ENCODE results near the gene FAM200B.

Gene FAM200B

DNA sequence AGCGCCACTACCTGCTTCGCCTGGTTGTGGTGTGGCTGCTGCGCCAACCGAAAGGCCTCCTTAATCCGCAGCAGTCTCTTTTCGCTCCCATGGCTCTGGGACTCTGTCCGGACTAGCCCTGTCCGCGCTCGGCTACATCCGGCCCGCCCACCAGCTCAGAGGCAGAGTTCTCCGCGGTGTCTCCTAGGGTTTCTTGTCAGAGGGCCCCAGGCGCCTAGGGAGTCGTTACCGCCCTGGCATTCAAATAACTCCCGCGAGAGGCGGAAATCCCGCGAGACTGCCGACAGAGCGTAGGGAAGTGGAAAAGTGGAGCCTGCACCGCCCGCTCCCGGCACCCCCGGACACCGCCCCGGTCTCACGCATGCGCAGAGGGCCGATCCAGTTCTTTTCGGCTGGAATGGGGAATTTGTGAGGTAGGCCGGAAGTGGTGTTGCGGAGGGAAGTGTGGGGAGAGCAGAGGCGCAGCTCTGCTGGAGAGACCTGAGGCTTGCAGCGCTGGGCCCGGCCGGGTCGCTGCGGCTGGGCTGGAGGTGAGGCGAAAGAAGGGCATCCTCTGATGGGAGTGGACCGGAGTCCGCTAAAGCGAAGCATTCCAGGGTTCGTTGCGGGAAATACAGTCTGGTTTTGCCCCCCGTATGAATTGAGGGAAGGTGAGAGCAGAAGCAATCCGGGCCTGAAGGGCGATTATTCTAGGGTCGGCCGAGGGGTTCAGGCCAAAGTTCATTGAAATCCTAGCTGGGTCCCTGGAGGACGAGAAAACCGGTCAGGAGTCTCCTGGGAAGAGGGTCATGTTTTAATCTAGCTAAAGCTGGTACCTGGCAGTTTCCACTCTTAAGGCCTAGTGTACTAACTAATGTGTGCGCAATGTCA is at the start of gene FAM200B:
Gene FAM200B, plus strand, starts transcription at position 456 of the 870 bp plus-strand sequence. CDS start 5,151 bp downstream, outside the sequence.
- peak; percentile 97 for DNase-seq (ENCODE audit: low read depth)

DNA sequence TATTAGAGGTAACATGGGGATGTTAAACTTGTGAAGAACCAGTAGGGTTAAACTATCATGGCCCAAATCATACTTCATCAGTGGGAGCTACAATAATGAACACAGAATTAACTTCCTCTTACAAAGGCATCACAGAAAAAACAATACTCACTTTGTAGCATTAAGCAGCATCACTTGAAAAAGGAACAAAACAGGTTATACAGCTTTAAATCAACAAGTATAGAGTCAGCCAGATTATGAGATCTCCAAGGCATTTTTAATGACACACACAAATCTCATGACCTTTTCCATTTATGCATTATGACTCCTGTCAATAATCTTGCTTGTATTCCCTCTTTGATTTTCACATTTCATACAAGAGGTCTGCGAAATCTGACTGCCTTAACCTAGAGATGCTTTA is 44.8 kb upstream of the FAM200B start:
- no peak for DNase-seq (ENCODE audit: low read depth)

GRCh38 chr4:15638418-15638817 is 43.2 kb upstream of the FAM200B start:
- DNase-seq (ENCODE audit: low read depth), result no peak

- no peak for DNase-seq (ENCODE audit: low read depth)
Measured at GRCh38 chr4:15648600-15648999, 33.0 kb upstream of the FAM200B start.

DNA sequence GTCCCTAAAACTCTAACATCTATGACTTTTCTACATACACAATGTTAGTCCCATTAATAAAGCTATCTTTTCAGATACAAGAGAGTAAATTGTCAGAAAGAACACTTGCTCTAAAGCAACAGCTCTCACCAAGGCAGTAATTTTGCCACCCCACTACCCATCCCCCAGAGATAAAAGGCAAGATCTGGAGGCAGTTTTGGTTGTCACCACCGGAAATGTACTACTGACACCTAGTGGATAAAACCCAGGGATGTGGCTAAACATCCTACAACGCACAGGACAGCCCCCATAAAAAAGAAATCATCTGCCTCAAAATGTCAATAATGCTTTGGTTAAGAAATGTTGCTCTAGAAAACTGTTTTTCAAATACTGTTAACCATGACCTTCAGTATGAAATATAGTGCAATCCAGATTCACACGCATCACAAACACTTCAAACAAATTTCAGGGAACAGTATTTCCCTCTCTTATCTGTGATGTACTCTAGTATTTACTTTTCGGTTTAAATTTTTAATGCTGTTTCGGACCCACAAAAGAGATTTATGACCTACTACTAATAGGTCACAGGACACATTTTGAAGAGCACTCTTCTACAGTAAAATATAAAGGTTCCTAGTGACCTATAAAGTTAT is 31.6 kb upstream of the FAM200B start:
- DNase-seq (ENCODE audit: low read depth), result peak; percentile 72

DNA sequence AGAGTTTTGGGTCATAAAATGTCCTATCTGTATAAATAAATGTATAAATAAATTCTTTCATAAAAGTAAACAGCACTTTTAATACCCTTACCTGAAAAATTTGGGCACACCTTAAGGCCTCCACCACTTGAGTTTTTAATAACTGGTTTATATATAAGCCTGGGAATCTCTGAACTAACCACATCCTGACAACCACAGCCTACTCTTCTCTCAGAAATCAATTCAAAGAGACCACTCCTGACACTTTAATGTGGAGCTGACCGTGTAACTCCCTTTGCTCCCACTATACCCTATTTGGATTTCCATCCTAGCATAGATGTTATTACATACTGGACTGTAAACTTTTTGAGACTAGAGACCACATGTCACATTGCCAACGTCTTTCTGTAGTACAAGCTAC is 30.0 kb upstream of the FAM200B start:
- DNase-seq (ENCODE audit: low read depth), result peak; percentile 8

GRCh38 chr4:15652191-15652590 is 29.4 kb upstream of the FAM200B start:
- peak; percentile 25 for DNase-seq (ENCODE audit: low read depth)

- no peak for DNase-seq (ENCODE audit: low read depth)
Measured at GRCh38 chr4:15652841-15653240, 28.8 kb upstream of the FAM200B start.

- no peak for DNase-seq (ENCODE audit: low read depth)
Measured at GRCh38 chr4:15653420-15653819, 28.2 kb upstream of the FAM200B start.

DNA sequence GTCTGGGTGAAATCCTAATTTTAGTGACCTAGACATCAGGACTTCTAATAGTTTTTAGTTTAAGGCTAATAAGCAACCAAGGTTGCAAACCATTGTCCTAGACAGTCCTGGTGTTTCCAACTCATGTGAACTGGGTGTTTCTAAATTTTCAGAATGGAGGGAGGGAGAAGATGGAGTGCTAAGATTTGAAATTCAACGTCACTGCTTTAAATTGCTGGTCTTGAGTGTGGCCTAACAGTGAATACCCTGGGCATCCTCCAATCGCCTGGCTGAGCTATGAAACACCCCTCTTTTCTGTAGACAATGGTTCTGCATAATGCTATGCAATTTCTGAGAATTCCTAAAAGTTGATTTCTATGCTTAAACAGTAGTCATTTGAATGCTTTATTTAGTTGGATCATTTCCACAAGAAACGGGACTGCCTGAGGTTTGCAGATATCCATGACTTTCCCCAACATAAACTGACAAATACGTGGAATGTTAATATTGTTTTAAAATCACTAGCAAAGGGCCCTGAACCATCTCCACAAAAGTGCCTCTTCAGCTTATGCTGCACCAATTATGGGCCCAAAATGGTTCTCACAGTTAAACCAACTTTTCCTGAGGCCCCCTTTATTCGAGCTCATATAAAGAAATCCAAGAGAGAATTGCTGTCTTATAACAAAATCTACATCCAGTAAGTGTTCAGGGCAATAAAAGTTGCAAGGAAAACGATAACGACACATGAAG is 27.6 kb upstream of the FAM200B start:
- peak; percentile 75 for DNase-seq (ENCODE audit: low read depth)

GRCh38 chr4:15654593-15655222 is 26.9 kb upstream of the FAM200B start:
- peak; percentile 32 for DNase-seq (ENCODE audit: low read depth)

DNA sequence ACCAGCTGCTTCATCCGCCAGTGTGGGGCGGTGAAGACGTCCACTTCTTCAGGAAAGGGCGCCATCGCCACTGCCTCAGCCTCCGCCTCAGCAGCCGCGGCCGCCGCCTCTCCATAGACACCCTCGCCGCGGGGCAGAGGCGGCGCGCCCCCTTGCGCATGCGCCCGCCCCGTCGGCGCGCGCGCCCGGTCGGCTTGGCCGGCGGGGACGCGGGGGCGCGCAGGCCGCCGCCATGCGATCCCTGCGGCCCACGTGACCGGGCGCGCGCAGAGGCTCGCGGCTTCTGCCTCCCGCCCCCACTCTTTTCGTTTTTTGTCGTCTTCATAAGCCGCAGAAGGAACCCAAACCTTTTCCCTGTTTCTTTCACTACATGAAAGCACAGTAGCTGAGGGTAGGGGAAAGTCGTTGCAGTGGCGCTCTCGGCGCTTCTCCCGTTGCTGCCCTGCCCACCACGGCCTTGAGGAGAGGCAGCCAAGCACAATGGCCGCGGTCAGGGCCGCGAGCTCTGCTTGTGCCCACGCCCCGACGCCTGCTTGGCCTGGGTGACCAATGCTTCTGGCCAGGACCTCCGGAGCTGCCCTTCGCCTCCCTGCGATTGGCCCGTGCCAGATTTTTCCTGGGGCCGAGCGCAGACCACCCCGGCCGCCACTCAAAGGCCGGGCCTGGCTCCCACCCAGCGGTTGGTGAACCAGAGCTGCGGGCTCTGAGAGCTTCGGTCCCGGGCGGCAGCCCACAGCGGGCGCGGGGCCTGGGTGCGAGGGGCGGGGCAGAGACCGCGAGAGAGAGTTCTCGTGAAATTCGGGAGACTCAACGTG is 26.2 kb upstream of the FAM200B start, which contains the start of gene FBXL5:
Gene FBXL5, minus strand, starts transcription at position 135 of the 815 bp plus-strand sequence. Its CDS starts 70 bp downstream, at position 65.
- peak; percentile 89 for DNase-seq (ENCODE audit: low read depth)

- DNase-seq (ENCODE audit: low read depth), result peak; percentile 24
Measured at GRCh38 chr4:15656038-15656470, 25.6 kb upstream of the FAM200B start.

- peak; percentile 42 for DNase-seq (ENCODE audit: low read depth)
Measured at GRCh38 chr4:15657366-15657765, 24.3 kb upstream of the FAM200B start.

- peak; percentile 50 for DNase-seq (ENCODE audit: low read depth)
Measured at GRCh38 chr4:15658136-15658770, 23.4 kb upstream of the FAM200B start.

GRCh38 chr4:15658781-15659180 is 22.8 kb upstream of the FAM200B start:
- no peak for DNase-seq (ENCODE audit: low read depth)

- DNase-seq (ENCODE audit: low read depth), result peak; percentile 86
Measured at GRCh38 chr4:15659768-15660570, 21.7 kb upstream of the FAM200B start.

DNA sequence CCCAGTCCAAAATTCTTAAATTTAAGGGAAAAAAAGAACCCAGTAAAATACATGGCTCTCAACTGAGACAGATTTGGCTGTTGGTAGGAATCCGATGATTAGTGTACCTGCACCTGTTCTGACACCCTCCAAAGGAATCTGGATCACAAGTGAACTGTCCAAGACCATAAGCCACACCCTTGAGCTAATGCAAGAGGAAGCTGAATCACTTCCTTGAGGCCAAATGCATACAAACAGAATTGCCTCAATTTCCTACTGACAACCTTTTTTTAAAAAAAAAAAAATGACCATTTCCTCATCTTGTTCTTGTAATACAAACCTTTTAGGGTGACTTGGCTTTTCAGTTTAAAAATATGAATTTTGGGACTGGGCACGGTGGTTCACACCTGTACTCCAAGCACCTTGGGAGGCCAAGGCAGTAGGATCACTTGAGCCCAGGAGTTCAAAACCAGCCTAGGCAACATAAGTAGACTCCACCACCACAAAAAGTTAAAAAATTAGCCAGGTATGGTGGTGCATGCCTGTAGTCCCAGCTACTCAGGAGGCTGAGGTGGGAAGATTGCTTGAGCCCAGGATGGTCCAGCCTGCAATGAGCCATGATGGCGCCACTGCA is 15.8 kb upstream of the FAM200B start:
- DNase-seq (ENCODE audit: low read depth), result peak; percentile 84

DNA sequence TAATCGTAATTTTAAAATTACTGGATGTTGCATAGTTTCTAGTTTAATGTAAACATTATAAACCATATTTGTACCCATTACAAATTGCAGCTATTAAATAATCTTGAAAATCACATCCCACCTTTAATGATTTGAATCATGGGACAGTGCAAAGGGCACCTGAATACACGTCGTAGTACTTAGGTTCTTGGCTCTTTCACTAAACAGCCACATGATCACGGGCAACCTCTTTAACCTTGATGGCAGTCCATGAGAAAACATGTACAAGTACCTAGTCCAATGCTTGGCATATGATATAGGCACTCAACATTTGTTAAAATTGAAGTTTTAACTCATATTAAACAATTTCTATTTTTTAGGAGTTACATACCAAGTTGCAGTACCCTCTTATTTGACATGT is 14.6 kb upstream of the FAM200B start:
- DNase-seq (ENCODE audit: low read depth), result no peak

Data from iris pigment epithelial cell (primary cell).